Measurements from ENCODE around the gene DTX3.
A peak's percentile ranks its signal among the peaks of the same experiment; 100 is the strongest.
"Not testable (repeated sequence)": the region's sequence is repeated elsewhere in the genome, so short reads cannot be mapped to it uniquely, and the experiment has no call there.

Gene DTX3

GRCh38 chr12:57632073-57632957, 27.7 kb downstream of the DTX3 start:
- no peak for DNase-seq (ENCODE audit: low read depth in 2 of 2)

GRCh38 chr12:57632958-57633840, 28.6 kb downstream of the DTX3 start, which contains the start of gene B4GALNT1:
Gene B4GALNT1, minus strand, starts transcription at chr12:57633201. Its CDS starts 1,069 bp downstream, at chr12:57632132.
- DNase-seq (ENCODE audit: low read depth in 2 of 2) = peak; percentile 48 to 51

- not testable (repeated sequence) for DNase-seq (ENCODE audit: low read depth in 2 of 2)
Observed at GRCh38 chr12:57636731-57637130, 32.1 kb downstream of the DTX3 start.

GRCh38 chr12:57637364-57637763, 32.7 kb downstream of the DTX3 start:
- no peak for DNase-seq (ENCODE audit: low read depth in 2 of 2)

GRCh38 chr12:57638096-57638495, 33.5 kb downstream of the DTX3 start:
- DNase-seq (ENCODE audit: low read depth in 2 of 2) = no peak

- no peak for DNase-seq (ENCODE audit: low read depth in 2 of 2)
Observed at GRCh38 chr12:57640175-57641042, 35.8 kb downstream of the DTX3 start.

- no peak for DNase-seq (ENCODE audit: low read depth in 2 of 2)
Observed at GRCh38 chr12:57641699-57642442, 37.2 kb downstream of the DTX3 start.

- not testable (repeated sequence) for DNase-seq (ENCODE audit: low read depth in 2 of 2)
Observed at GRCh38 chr12:57645990-57646658, 41.5 kb downstream of the DTX3 start.

- not testable (repeated sequence) for DNase-seq (ENCODE audit: low read depth in 2 of 2)
Observed at GRCh38 chr12:57646659-57647049, 42.0 kb downstream of the DTX3 start.

- DNase-seq (ENCODE audit: low read depth in 2 of 2) = no peak
Observed at GRCh38 chr12:57654042-57654441, 49.4 kb downstream of the DTX3 start.

- DNase-seq (ENCODE audit: low read depth in 2 of 2) = no peak
Observed at GRCh38 chr12:57655541-57656240, 51.1 kb downstream of the DTX3 start.

- not testable (repeated sequence) for DNase-seq (ENCODE audit: low read depth in 2 of 2)
Observed at GRCh38 chr12:57656408-57656807, 51.8 kb downstream of the DTX3 start.

GRCh38 chr12:57657744-57658143, 53.1 kb downstream of the DTX3 start:
- no peak for DNase-seq (ENCODE audit: low read depth in 2 of 2)

- DNase-seq (ENCODE audit: low read depth in 2 of 2) = no peak
Observed at GRCh38 chr12:57658890-57659289, 54.3 kb downstream of the DTX3 start.

Data from stimulated activated CD8-positive, alpha-beta memory T cell treated with anti-CD3 and anti-CD28 coated beads, Interleukin-15, amount 100 ng/mL, for 48 hours (primary cell).